22Rv1 (cell line): ENCODE measurements around the gene COA8.
A peak's percentile ranks its signal among the peaks of the same experiment; 100 is the strongest.

ENCODE experiments used
- ZFX ChIP-seq: fragments of 450-650 bp; IDR thresholded peaks from 2 replicates; pipeline ENCODE4 v1.6.1; 2017; ENCODE audit warnings: antibody characterized with exemption, borderline replicate concordance
- TF ChIP-seq, protein P1 (sequence below): fragments of 450-650 bp; IDR thresholded peaks from 2 replicates; pipeline ENCODE4 v1.5.1; 2017; ENCODE audit warnings: mild to moderate bottlenecking

DNA sequence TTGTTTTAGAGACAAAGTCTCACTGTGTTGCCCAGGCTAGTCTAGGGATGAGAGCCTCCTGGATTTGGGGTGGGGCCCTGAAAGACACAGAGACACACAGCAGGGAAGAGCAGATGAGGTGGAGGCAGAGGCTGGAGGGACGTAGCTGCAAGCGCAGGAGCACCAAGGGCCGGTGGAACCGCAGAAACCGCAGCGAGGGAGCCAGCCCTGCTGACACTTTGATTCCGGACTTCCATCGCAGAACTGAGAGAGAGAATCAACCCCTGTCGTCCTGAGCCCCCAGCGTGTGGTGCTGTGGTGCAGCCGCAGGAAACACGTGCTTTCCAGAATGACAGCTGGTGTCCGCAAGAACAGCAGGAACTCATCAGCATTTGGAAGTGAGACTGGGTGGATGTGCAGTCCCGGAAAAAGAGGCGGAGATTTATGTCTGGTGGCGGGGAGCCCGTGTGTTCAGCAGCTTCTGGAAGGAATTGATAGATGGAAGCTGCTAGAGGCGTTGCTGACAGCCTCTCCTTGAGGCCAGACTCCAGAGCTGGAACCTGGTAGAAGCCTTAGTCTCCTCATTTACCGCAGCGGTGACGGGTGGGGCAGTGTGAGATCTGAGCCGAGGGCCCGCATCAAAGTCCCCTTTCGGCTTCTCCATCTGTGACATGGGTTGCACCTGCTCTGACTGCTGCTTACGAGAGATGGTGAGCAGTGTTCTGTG lies 44.4 kb downstream of the COA8 start:
- TF ChIP-seq, protein P1, sequence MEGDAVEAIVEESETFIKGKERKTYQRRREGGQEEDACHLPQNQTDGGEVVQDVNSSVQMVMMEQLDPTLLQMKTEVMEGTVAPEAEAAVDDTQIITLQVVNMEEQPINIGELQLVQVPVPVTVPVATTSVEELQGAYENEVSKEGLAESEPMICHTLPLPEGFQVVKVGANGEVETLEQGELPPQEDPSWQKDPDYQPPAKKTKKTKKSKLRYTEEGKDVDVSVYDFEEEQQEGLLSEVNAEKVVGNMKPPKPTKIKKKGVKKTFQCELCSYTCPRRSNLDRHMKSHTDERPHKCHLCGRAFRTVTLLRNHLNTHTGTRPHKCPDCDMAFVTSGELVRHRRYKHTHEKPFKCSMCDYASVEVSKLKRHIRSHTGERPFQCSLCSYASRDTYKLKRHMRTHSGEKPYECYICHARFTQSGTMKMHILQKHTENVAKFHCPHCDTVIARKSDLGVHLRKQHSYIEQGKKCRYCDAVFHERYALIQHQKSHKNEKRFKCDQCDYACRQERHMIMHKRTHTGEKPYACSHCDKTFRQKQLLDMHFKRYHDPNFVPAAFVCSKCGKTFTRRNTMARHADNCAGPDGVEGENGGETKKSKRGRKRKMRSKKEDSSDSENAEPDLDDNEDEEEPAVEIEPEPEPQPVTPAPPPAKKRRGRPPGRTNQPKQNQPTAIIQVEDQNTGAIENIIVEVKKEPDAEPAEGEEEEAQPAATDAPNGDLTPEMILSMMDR: peak; percentile 39
- TF ChIP-seq ZFX: no peak
